GM12801 (cell line): Measurements from ENCODE around the gene EIF4E2.

Experiments
- TF ChIP-seq, protein P1 (sequence below): IDR thresholded peaks from one replicate; pipeline ENCODE4 v1.5.1; 2011; ENCODE audit warnings: control low read depth; ENCODE audit not compliant: insufficient read length; ENCODE audit errors: extremely low read depth

EIF4E2 gene

GRCh38 chr2:232563580-232563979 is 13.1 kb downstream of the EIF4E2 start:
- TF ChIP-seq, protein P1, sequence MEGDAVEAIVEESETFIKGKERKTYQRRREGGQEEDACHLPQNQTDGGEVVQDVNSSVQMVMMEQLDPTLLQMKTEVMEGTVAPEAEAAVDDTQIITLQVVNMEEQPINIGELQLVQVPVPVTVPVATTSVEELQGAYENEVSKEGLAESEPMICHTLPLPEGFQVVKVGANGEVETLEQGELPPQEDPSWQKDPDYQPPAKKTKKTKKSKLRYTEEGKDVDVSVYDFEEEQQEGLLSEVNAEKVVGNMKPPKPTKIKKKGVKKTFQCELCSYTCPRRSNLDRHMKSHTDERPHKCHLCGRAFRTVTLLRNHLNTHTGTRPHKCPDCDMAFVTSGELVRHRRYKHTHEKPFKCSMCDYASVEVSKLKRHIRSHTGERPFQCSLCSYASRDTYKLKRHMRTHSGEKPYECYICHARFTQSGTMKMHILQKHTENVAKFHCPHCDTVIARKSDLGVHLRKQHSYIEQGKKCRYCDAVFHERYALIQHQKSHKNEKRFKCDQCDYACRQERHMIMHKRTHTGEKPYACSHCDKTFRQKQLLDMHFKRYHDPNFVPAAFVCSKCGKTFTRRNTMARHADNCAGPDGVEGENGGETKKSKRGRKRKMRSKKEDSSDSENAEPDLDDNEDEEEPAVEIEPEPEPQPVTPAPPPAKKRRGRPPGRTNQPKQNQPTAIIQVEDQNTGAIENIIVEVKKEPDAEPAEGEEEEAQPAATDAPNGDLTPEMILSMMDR: no peak

GRCh38 chr2:232567721-232568120 is 17.2 kb downstream of the EIF4E2 start:
- TF ChIP-seq, protein P1: no peak

DNA sequence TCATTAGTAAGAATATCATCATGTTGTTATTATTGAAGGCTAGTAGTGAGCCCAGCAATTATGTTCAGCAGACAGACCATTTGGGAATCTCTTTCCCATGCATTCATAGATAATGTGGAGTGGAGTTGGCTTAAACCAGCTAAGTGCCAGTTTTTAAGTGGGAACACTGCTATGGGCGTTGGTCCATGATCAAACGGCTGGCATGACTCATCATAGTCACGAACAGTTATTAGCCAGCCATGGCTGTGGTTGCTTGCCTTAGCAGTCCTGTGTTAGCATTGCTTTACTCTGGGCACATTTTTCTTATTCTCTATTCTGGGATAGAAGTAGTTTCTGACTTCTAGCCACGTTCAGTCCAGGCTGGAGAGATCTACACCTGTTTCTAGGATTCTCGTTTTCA is 17.7 kb downstream of the EIF4E2 start:
- TF ChIP-seq, protein P1: no peak

DNA sequence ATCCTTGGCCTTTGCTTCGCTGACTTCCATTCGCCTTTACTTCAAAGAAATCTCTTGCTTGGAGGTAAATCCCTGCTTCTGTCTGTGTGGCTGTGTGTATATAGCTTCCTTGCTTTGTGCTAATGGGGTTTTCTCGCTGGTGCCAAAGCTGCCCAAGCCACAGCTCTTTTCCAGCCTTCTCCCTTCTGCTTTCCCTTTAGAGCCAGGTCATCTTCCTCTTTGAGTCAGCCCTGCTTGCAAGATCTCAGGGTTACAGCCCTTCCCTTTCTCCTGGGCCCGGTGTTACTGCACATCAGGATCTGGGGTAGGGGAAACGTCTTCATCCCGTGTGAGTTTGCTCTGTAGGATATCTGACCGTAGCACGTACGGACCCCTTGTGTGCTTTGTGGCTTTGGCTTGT is 19.1 kb downstream of the EIF4E2 start:
- TF ChIP-seq, protein P1: no peak

GRCh38 chr2:232571026-232571474 is 20.6 kb downstream of the EIF4E2 start:
- TF ChIP-seq, protein P1: no peak

DNA sequence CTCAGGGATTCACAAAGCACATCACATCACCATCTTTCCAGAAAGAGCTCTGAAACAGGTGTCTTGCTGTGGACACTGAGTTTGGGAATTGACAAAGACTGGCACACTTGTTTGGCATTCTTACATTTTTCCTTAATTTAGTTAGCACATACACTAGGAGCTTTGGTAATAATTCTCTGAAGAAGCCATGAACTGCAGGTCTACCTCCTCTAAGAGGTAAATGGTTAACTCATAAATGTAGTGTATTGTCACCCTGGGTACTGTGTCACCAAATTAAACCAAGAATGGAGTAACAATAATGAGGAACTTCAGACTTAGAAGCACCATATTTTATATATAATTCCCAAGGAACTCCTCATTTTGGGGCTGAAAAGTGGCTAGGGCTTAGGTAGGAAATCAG is 22.6 kb downstream of the EIF4E2 start:
- TF ChIP-seq, protein P1: no peak

DNA sequence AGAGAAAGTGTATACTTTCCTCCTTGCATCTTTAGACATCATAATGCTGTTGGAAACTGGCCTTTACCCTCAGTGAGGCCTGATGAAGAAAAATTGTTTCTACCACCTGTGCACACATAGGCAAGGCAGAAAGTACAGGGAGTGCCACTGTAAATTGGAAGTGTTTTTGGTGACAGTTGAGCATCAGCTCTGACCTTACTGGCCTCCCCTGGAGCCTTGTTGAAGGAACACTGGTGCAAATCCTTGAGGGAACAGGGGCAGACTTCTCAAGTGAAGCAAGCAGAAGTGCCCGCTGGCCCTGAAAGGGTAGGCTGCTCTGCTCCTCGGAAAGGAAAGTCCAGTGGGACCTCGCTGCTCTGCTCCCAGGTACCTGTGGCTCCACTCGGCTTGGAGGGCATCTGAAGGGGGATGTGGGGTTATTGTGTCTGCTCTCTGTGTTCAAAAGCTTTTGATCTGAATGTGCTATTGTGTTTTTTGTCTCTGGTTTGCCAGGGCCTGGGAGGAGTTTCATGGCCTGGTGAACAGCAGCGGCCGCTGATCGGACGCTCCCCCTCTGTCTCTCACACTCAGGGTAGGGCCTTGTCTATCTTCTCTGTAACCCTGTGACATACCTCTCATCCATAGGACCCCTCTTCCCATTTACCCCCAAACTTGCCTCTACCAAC is 23.4 kb downstream of the EIF4E2 start:
- TF ChIP-seq, protein P1: no peak
